PFSK-1 (cell line): ENCODE measurements around the gene SLC11A1.

Experiments used
- SIN3A ChIP-seq: IDR thresholded peaks from 2 replicates; pipeline ENCODE4 v1.6.1; 2012; ENCODE audit warnings: mild to moderate bottlenecking, low read length, moderate library complexity, borderline replicate concordance; ENCODE audit not compliant: insufficient read depth
- TAF1 ChIP-seq: IDR thresholded peaks from 2 replicates; pipeline ENCODE4 v1.6.1; 2012; ENCODE audit warnings: low read length, control low read depth, borderline replicate concordance; ENCODE audit not compliant: insufficient read depth

- no peak for TF ChIP-seq SIN3A
- TF ChIP-seq TAF1 = no peak
Observed at GRCh38 chr2:218403810-218404209, 21.7 kb downstream of the SLC11A1 start.
